ENCODE measurements around the gene KRTAP9-8.

- no peak for TF ChIP-seq PAX5 (IDR thresholded peaks at IDR 0.05; ENCODE audit: insufficient read depth, low read length, severe bottlenecking)
- TF ChIP-seq POLR2A (IDR thresholded peaks at IDR 0.05; ENCODE audit: low read depth, low read length), result no peak
- no peak for TF ChIP-seq POLR2AphosphoS5 (IDR thresholded peaks at IDR 0.05; ENCODE audit: low read depth, low read length)
- no peak for TF ChIP-seq SPI1 (IDR thresholded peaks at IDR 0.05; ENCODE audit: low read depth, low read length)
Measured at GRCh38 chr17:41212524-41213169, 25.2 kb upstream of the KRTAP9-8 start.
